PC-3 (cell line): ENCODE measurements around the gene UBXN11.

Experiments
- CTCF ChIP-seq: fragments of 300-600 bp; sonication (generic); conservative IDR thresholded peaks from 2 replicates; pipeline ENCODE4 v1.5.1; 2017; ENCODE audit warnings: antibody characterized with exemption, low read depth, mild to moderate bottlenecking, low read length
- EZH2 ChIP-seq: fragments of 300-600 bp; sonication (generic); IDR thresholded peaks from one replicate; pipeline ENCODE4 v1.6.1; 2017; ENCODE audit warnings: antibody characterized with exemption, mild to moderate bottlenecking, low read length; ENCODE audit not compliant: unreplicated experiment
- EZH2phosphoT487 ChIP-seq: fragments of 300-600 bp; sonication (generic); IDR thresholded peaks from 2 replicates; pipeline ENCODE4 v1.6.1; 2018; ENCODE audit warnings: mild to moderate bottlenecking, antibody characterized with exemption, low read length, borderline replicate concordance

- TF ChIP-seq EZH2phosphoT487 (no peak), EZH2 (no peak), CTCF (no peak)
Observed at GRCh38 chr1:26330276-26330675, 23.8 kb upstream of the UBXN11 start.
